Activated T-helper 1 cell treated with Interleukin-2 at 50 U/mL for 16 hours (primary cell): ENCODE measurements around the gene NPHP4.

Experiments used
- DNase-seq: peaks from one replicate; pipeline ENCODE4 v3.0.0-alpha.2; 2020; ENCODE audit warnings: low read depth

NPHP4 gene

DNA sequence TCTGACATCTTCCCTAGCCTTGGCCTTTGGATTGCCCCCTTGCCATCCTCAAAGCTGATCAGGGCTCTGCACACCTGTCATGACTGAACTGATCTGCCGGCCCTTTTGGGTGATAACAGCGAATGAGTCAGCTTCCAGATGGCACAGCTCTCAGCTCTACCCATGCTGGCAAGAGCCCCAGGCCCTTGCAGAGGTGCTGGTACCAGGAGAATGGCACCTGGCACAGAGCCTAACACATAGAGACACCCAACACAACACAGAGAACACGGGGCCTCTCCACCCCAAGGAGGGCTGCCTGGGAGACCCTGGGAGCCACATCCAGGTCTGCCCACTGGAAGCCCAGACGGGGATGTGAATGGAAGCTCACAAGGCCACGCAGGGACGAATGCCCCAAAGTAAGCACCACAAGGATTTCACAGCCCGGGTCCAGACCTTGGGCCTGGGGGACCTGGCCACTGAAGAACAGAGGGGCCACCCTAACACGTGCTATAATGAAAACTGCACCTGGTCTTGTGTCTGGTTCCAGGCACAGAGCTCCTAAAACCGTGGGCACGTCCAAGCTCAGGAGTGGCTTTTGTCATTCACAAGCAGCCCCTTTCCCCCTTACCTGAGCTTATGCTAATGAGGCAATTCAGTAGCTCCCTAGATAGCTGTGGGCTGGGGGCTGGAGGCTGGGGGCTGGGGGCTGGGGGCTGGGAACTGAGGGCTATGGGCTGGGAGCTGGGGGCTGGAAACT lies 160.5 kb downstream of the NPHP4 start:
- DNase-seq, result no peak

DNA sequence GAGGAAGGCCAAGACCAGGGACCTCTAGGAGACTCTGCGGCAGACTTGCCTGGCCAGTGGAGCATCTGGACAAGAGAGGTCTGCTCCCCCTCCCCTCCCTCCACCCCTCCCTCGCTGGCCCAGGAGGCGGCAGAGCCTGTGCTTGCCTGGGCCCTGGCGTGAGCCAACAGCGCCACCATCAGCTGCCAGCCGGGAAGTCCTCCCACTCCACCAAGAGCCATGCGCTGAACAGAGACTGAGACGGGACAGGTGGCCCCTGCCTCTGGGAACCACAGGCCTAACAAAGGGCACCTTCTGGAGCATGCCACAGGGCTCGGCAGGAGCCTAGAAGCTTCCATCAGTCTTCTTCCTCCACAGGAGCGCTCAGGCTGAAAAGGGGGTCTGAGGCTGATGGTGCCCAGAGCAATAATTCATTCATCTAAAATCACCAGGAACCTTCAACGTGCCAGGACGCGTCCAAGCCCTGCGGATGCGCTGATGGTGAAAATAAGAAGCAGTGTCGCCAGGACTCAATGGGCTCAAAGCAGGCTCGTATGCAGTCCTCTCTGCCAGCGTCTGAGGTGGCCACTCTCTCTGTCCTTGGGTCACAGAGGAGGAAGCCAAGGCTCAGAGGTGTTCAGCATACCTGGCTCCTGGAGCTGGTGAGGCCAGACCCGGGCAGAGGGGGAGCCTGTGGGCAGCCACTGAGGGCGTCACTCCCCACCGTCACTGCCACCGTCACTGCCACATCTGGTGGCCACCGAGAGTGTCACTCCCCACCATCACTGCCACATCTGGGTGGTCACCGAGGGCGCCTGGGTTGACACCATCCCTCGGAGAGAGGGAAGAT lies 161.2 kb downstream of the NPHP4 start:
- DNase-seq, result no peak

DNA sequence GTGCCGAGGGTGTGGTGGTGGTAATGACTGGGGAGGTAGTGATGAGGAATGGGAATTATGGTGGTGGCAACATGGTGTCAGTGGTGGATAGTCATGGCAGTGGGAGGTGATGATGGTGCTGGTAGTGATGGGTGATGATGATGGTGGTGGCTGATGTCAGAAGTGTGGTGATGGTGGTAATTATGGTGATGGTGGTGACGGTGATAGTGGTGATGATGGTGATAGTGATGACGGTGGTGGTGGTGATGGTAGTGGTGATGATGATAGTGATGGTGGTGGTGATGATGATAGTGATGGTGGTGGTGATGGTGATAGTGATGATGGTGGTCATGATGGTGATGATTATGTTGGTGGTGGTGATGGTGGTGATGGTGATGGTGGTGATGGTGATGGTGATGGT lies 162.8 kb downstream of the NPHP4 start:
- no peak for DNase-seq

DNA sequence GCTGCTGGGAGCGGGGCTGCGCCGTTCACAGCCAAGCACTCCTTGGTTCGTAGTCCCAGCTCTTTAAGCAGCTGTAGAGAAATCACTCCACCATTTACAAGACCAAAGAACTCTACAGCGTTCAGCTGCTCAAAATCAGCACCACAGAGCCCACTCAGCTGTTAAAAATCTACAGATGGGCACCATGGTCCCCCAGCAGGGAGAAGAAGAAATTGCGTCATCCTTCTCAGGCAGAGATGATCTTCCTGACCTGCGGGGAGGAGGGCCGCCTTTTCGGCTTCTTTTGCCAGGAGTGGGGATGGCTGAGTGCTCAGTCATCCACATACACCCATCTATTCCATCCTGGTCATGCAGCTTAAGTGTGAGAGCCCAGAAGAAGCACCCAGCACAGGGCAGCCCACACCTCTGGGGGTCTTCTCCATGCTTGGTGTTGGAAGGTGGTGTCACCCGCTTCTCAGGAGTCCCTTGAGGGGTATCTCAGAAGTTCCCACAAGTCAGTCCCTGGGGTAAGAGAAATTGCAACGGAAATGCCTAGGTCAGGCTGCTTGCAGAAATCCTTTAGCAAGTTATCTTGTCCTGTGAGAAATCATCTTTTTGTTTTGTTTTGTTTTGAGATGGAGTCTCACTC lies 163.8 kb downstream of the NPHP4 start:
- no peak for DNase-seq

DNA sequence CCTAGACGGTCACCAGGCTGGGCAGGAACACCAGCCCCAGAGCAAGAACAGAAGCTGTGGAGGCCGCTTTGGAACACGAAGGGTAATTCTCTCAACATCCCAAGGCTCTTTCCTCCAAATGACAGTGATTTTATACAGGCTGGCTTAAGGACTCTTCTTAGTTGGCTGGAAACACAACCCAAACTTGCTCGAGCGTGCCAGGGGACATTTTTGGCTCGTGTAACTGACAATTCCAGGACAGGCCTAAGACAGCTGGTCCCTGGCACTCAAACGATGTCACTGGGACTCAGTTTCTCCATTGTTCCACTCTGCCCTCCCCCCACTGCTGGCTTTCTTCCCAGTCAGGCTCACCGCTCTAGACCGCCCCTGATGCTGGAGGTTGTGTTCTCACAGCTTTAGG lies 164.7 kb downstream of the NPHP4 start:
- no peak for DNase-seq

DNA sequence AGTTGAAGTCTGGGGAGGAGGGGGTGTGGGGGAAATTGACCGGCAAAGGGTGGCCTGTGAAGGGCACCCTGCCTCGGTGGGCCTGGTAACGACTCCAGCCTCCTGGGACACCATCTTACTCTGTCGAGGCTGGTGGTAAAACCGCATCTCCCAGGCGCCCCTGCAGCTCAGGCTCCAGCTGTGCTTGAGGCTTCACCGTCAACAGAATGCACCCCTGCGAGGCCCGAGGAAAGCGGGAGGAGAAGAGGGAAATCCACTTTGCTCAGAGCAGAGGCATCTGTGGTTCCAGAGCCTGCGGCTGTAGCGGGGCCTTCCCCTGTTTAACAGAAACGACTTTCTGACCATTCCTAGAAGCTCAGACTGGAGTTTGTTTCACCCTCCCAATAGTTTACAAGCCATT lies 165.6 kb downstream of the NPHP4 start:
- DNase-seq, result no peak

DNA sequence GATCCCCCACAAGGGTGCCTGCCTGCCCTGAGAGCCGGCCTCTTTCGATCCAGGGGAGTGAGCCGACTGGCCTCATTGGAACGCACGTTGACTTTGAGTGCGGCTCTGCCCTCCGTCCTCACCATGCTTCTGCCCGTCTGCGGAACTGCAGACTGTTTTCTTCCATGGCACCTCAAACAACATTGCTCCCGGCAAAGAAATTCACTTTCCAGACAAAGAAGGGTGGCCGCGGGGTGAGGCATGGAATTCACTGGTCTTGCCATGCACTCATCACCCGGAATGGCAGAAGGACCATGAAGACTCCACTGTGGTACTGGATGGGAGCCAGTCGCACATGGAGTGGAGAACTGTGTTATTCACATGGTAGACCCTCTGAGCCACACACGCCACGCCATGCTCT lies 169.5 kb downstream of the NPHP4 start:
- DNase-seq, result no peak

DNA sequence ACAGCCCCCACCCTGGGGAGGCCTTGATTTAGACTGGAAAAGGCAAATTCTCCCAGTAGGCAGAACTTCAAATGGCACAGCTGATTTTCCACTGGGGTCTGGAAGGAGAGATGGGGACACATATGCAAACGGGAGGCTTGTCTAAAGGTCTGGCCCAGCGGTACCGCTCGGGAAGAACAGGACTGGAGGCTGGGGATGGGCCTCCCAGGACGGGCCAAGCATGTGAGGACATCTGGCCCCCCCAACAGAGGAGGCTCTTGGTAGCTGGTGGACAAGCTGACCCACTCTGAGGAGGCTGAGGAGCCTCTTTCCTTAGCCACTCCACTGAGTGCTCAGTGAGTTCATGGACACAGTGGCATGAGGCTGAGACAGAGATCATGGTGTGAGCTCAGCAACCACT lies 170.0 kb downstream of the NPHP4 start:
- no peak for DNase-seq

DNA sequence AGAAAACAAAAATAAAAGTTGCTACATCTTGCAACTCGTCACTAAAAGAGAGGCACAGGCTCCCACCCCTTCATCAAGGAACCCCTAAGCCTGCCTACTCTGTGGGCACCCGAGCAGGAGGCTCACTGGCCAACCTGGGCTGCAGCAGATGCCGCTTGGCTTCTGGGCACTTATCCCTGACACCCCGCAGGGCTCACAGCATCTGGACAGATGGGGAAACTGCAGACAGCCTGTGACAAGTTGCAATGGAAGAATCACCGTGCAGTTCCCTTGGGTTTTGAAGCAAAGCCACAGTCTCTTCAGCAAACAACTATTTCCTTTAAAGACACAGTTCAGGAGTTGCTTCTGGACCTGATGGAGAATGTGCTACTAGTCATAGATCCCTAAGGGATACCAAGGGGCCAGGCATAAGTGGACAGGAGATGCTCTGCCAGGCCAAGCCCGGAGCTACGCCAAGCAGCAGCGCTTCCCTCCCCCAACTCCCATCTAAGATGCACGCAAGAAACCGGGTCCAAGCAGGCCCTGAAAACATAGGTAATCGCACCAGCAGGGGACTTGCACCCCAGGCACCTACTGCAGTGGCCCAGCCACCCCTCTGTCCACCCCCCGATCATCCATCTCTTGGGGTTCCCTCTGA lies 170.6 kb downstream of the NPHP4 start:
- DNase-seq, result no peak

DNA sequence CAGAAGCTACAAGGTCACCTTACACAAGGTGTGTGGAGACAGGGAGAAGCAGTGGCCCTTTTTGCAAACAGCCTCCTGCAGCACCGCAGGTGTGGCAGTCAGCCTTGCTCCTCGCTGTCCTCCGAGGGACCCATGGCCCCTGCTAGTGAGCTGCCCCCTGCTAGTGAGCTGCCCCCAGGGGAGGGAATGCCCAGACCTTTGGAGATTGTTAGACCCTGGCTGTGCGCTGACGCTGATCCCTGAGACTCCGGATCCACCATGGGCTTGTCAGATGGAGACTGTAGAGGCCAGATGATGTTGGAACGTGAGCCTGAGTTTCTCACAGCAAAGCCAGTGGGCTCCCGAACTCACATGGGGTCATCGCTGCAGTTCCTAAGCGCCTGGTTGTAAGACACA lies 172.2 kb downstream of the NPHP4 start:
- DNase-seq, result no peak

DNA sequence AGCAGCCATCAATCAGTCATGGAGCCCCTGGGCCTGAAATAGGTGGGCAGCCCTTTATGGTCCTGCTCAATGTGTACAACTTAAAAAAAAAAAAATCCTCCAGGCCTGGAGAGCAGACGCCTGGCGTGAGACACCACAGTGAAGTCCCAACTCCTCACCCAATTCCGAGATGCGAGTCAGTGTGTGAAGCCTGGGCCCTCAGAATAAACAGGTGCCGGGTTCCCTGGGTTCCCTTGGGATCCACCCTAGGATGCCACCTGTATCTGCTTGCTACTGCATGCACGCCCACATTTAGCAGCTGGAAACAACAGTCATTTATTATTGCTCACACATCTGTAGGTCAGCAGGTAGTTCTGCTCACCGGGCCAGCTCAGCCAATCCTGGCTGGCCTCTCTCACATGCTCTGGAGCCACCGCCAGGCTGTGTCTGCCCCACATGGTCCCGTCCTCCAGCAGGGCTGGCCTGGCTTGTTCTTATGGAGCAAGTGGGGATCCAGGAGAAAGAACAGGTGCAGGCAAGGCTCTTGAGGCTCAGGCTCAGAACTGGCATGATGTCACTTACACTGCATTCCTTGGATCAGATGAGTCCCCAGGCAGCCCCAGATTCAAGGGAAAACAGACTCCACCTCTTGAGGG lies 172.7 kb downstream of the NPHP4 start:
- DNase-seq, result no peak

DNA sequence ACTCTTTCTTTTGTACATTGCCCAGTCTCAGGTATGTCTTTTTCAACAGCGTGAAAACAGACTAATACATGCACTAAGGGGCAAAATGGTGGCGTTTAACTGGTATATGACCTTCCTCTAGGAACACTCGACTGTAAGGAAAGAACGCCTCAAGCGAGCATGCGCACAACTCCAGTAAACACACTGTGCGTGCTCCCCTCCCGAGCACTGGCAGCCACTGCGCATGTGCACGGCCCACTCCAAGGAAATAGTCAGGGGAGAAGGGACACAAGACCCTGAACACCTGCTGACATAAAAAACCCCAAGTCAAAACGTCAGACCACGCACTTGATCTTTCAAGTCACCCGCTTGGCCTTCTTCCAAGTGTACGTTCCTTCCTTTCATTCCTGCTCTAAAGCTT lies 173.5 kb downstream of the NPHP4 start:
- no peak for DNase-seq

DNA sequence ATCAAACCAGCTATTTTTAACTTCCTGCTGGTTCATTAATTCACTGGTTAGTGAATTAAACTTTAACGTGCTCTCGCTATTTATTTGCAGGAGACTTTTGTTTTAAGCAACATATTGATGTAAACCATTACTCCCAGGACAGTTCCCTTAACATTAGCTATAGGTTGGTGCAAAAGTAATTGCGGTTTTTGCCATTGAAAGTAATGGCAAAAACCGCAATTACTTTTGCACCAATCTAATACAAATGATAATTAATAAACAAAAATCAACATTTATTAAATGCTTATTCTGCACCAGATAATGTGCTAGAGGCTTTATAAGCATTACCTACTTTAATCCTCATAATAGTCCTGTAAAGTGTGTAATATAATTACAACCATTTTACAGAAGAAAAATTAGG lies 176.5 kb downstream of the NPHP4 start:
- no peak for DNase-seq

DNA sequence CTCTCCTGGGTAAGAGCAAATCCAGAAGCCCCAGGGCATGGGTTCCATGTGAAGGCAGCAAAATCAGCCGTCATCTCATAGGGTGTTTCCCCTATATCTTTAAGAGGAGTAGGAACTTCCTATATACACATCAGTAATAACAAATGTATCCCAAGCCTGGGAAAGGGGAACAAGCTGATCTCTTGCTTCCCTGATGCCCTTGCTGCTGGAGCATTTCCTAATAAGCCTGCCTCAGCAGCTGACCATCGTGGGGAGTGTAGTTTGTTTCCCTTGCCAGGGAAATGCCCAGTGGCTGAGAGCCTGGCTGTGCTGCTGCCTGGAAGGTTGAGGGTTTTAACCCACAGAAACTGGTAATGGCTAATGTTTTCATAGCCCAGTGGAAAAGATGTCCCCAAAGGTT lies 177.0 kb downstream of the NPHP4 start:
- no peak for DNase-seq

DNA sequence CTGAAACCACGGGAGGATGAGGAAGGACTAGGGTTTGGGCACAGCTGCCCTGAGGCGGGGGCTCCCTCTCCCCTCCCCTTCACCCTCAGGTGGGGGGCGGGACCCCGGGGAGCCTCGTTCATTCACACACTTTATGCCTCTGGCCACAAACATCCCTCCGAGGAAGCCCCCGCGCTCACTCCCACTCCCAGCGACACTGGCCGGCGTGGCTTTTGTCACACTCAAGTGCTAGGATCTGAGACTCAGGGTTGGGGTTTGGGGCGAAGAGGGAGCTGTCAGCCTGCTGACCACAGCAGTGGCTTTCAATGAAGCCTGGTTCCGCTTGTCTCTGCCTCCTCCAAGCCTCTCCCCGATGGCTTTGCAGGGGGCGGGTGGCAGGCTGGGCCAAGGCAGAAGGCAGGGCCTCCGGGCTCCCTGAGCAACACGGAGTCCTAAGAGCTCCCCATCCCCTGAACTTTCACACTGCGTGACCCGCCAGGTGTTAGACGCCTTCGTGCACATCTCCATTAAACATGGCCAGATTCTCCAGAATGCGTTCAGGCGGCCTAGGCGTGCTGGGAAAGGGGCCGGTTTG lies 178.1 kb downstream of the NPHP4 start:
- DNase-seq, result no peak

DNA sequence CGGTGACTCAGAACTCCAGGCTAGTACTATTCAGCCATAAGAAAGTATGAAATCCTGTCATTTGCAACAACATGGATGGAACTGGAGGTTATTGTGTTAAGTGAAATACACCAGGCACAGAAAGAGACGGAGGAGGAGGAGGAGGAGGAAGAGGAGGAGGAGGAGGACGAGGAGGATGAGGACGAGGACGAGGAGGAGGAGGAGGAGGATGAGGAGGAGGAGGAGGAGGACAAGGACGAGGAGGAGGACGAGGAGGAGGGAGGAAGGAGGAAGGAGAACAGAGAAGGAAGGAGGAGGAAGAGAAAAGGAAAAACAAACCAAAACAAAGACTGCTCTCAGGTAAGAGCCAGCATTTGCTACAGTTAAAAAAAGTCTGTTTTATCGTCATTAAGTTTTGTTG lies 178.7 kb downstream of the NPHP4 start:
- no peak for DNase-seq
